SJSA1 (cell line): ENCODE data around the gene RPA1. TPM values are rescaled to one million over a fixed set of nuclear protein-coding genes. Genes with fewer than 3 reads are reported as not detected.
"Not testable (repeated sequence)": the region's sequence is repeated elsewhere in the genome, so short reads cannot be mapped to it uniquely, and the experiment has no call there.

ENCODE experiments used
- DNase-seq, 2 experiments: peaks; one replicate each; pipeline ENCODE4 v3.0.0-alpha.2; 2015 to 2020; ENCODE audit warnings: low spot score in 2 of 2, low read depth in 1 of 2
- H3K27ac ChIP-seq: fragments of 250-450 bp; sonication (Bioruptor Pico); 2 replicates; pipeline ENCODE4 v1.5.1; 2020; ENCODE audit warnings: mild to moderate bottlenecking, moderate library complexity
- H3K27me3 ChIP-seq: fragments of 250-450 bp; sonication (Bioruptor Pico); replicated peaks from 2 replicates; pipeline ENCODE4 v1.5.1; 2020; ENCODE audit warnings: mild to moderate bottlenecking, moderate library complexity
- H3K36me3 ChIP-seq: fragments of 250-450 bp; sonication (Bioruptor Pico); 2 replicates; pipeline ENCODE4 v1.5.1; 2020; ENCODE audit warnings: mild to moderate bottlenecking
- H3K4me1 ChIP-seq: fragments of 250-450 bp; sonication (Bioruptor Pico); replicated peaks from 2 replicates; pipeline ENCODE4 v1.6.1; 2021; ENCODE audit warnings: mild to moderate bottlenecking
- H3K4me3 ChIP-seq: fragments of 250-450 bp; sonication (Bioruptor Pico); 2 replicates; pipeline ENCODE4 v1.5.1; 2020; ENCODE audit warnings: mild to moderate bottlenecking
- H3K9me3 ChIP-seq: fragments of 250-450 bp; sonication (Bioruptor Pico); replicated peaks from 2 replicates; pipeline ENCODE4 v1.5.1; 2020; ENCODE audit warnings: mild to moderate bottlenecking
- total RNA-seq: library from RNA; depleted of rRNA; stranded (reverse); fragments of >200 nt; shearing (Covaris generic); gene quantifications from 2 replicates; pipeline ENCODE4 v1.2.3, GENCODE V29; 2014

Gene RPA1
- total RNA-seq, 1 experiment from 2014 or later = 34.3 TPM

- Histone ChIP-seq H3K4me1 (no peaks in the 10 kb centered on the region), H3K36me3 (peaks cover 64% of the 10 kb centered on the region), H3K9me3 (no peaks in the 10 kb centered on the region), H3K27ac (no peak overlapping the region), H3K27me3 (no peaks in the 10 kb centered on the region), H3K4me3 (no peak overlapping the region)
- no peak for DNase-seq
These were observed 43.6 kb downstream of the RPA1 start for GRCh38 chr17:1873418-1873817.

GRCh38 chr17:1875597-1875996 is 45.8 kb downstream of the RPA1 start:
- no peaks in the 10 kb centered on the region for H3K27me3 ChIP-seq
- H3K4me3 ChIP-seq = no peak overlapping the region
- DNase-seq = no peak
- no peaks in the 10 kb centered on the region for H3K4me1 ChIP-seq
- H3K9me3 ChIP-seq = no peaks in the 10 kb centered on the region
- peaks cover 68% of the 10 kb centered on the region for H3K36me3 ChIP-seq
- no peak overlapping the region for H3K27ac ChIP-seq

- Histone ChIP-seq H3K36me3 (peaks cover 82% of the 10 kb centered on the region), H3K9me3 (no peaks in the 10 kb centered on the region), H3K27me3 (no peaks in the 10 kb centered on the region), H3K4me1 (no peaks in the 10 kb centered on the region), H3K27ac (no peak overlapping the region), H3K4me3 (no peak overlapping the region)
- DNase-seq = no peak
These were observed 48.8 kb downstream of the RPA1 start for GRCh38 chr17:1878419-1879121.

GRCh38 chr17:1880851-1881630 is 51.2 kb downstream of the RPA1 start:
- no peaks in the 10 kb centered on the region for H3K27me3 ChIP-seq
- H3K4me3 ChIP-seq = no peak overlapping the region
- no peaks in the 10 kb centered on the region for H3K4me1 ChIP-seq
- no peaks in the 10 kb centered on the region for H3K9me3 ChIP-seq
- DNase-seq = no peak
- no peak overlapping the region for H3K27ac ChIP-seq
- H3K36me3 ChIP-seq = peaks cover 88% of the 10 kb centered on the region

DNA sequence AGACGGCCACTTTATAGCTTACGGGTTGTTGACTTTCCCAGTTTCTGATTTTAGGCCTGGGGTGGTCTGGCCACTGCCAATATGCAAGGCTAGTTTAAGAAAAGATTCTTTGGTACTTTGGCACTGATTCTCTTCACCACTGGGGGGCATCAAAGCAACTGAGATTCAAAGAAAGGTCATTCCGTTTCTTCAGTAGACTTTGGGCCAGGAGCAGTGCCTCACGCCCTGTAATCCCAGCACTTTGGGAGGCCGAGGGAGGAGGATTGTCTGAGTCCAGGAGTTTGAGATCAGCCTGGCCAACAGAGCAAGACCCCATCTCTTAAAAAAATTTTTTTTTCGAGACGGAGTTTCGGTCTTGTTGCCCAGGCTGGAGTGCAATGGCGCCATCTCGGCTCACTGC is 53.0 kb downstream of the RPA1 start:
- H3K27me3 ChIP-seq = no peaks in the 10 kb centered on the region
- DNase-seq = peak in 1 of 2 experiments; percentile 10
- H3K4me3 ChIP-seq = no peak overlapping the region
- H3K27ac ChIP-seq = no peak overlapping the region
- H3K36me3 ChIP-seq = peaks cover 86% of the 10 kb centered on the region
- no peaks in the 10 kb centered on the region for H3K4me1 ChIP-seq
- H3K9me3 ChIP-seq = no peaks in the 10 kb centered on the region

- DNase-seq = no peak
- Histone ChIP-seq H3K4me1 (no peaks in the 10 kb centered on the region), H3K27ac (no peak overlapping the region), H3K36me3 (peaks cover 86% of the 10 kb centered on the region), H3K4me3 (no peak overlapping the region), H3K9me3 (no peaks in the 10 kb centered on the region), H3K27me3 (no peaks in the 10 kb centered on the region)
These were observed 53.7 kb downstream of the RPA1 start for GRCh38 chr17:1883536-1883935.

- Histone ChIP-seq H3K4me1 (no peaks in the 10 kb centered on the region), H3K4me3 (no peak overlapping the region), H3K27ac (no peak overlapping the region), H3K36me3 (peaks cover 79% of the 10 kb centered on the region), H3K27me3 (no peaks in the 10 kb centered on the region), H3K9me3 (no peaks in the 10 kb centered on the region)
- no peak for DNase-seq
These were observed 58.9 kb downstream of the RPA1 start for GRCh38 chr17:1888741-1889140.

DNA sequence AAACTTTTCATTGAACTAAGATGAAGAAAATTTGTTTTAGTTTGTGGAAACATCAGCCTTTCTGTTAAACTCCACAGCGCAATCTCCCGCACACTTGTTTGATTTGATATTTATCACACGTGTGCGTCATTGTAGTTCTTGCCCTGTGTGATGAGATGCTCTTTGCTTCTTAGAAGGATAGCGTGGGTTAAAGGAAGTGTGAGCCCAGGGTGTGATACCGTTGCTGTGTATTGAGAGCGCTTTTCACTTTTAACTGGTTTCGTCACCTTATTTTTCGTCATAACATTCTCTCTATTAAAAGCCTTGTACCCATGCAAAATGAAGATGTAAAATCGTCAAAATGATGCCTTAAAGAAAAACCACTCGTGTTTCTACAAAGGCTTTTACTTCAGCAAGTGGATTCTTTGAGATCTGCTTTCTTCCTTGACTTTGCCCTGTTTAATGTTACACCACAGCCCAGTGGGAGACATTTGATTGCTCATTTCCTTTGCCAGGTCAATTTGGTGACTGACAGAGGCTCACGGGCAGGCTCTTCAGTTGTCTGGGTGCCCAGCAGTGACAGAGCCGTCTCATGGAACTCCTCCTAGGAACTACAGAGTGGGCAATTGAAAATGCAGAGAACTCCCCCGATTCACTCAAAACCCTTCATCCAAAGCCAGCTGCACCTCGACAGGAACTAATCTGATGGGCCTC is 61.1 kb downstream of the RPA1 start:
- no peak for DNase-seq
- H3K27me3 ChIP-seq = no peaks in the 10 kb centered on the region
- H3K4me3 ChIP-seq = no peak overlapping the region
- H3K36me3 ChIP-seq = peaks cover 75% of the 10 kb centered on the region
- H3K9me3 ChIP-seq = no peaks in the 10 kb centered on the region
- H3K27ac ChIP-seq = no peak overlapping the region
- no peaks in the 10 kb centered on the region for H3K4me1 ChIP-seq

DNA sequence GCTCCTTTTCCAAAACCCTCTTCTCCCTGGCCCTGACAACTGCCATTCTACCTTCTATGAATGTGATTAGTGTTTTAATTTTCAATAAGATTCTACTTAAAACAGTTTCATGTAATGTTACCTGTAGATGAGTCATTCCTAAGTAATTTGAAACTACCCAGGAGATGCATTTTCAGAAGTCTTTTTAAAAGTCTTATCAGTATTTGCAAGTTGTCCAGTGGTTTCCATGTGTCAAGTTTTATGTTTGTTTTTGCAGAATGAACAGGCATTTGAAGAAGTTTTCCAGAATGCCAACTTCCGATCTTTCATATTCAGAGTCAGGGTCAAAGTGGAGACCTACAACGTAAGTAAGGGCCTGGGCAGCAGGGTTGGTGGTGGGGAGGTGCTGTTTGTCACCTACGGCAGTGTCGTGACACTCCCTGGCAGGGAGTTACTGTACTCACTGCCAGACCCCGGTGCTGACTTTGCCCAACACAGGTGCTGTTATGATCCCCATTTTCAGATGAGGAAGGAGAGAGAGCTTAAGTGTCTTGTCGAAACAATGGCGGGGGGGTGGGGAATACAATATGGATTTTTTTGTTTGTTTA is 65.0 kb downstream of the RPA1 start:
- Histone ChIP-seq H3K27me3 (no peaks in the 10 kb centered on the region), H3K4me3 (no peak overlapping the region), H3K27ac (no peak overlapping the region), H3K4me1 (no peaks in the 10 kb centered on the region), H3K36me3 (peaks cover 74% of the 10 kb centered on the region), H3K9me3 (no peaks in the 10 kb centered on the region)
- no peak for DNase-seq

GRCh38 chr17:1895479-1895878 is 65.7 kb downstream of the RPA1 start:
- not testable (repeated sequence) for H3K9me3 ChIP-seq, DNase-seq, H3K27me3 ChIP-seq, H3K4me3 ChIP-seq, H3K27ac ChIP-seq, H3K4me1 ChIP-seq
- peaks cover 71% of the 10 kb centered on the region for H3K36me3 ChIP-seq

DNA sequence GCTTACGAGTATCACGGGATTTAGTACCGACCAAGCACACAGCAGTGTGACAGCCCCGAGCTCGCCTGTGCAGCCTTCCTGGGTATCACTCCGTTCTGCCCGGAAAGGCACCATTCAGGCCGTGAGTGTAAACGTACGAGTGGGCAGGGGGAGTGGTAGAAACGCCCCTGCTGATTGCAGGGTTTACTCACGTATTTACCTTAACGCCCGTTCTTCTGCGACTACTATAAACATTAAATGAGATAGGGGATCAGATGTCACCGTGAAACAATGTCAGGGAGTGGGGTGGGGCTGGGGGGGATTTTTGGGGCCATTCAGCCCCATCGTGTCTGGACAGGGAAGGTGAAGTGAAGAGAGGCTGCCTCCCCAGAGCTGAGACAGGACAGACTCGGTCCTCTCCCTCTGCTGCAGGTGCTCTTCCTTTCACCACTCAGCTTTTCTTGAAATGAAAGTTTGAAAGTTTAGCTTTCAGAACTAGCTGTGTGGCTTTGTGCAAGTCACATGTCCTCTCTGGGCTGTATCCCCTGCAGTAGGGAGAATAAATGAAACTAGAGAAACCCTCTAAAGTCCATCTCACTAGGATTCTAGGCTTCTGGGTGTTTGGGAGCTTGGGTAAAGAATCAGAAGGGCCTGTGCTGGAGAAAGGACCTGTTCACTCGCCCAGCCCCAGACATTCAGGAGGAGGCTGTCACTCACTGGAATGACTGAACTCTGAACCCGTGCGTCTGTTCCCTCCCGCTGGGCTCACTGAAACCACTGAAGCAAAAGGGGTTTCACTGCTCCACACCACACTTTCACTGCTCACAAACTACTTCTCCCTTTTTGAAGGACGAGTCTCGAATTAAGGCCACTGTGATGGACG is 66.7 kb downstream of the RPA1 start:
- no peaks in the 10 kb centered on the region for H3K9me3 ChIP-seq
- no peaks in the 10 kb centered on the region for H3K27me3 ChIP-seq
- DNase-seq = no peak
- H3K4me1 ChIP-seq = no peaks in the 10 kb centered on the region
- no peak overlapping the region for H3K27ac ChIP-seq
- no peak overlapping the region for H3K4me3 ChIP-seq
- H3K36me3 ChIP-seq = peaks cover 63% of the 10 kb centered on the region

DNA sequence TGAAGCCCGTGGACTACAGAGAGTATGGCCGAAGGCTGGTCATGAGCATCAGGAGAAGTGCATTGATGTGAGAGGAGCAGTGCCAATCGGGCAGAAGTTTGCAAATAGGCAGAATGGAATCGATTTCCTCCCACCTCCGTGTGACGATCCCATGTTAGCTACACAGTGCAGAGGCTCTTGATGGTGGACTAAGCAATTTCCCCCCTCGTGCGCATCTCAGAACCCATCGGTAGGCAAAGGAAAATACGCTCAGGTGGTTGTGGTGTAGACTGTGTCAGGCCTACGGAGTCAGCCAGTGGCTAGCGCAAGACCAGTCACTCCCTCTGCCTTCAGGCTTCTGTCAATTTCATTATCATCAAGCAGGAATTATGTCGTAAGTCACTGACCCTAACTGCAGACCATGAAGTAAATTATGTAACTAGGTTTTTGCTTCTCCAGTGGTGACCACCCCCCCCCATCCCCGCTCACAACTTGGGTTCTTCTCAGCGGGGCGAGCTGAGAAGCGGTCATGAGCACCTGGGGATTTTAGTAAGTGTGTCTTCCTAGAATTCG is 67.4 kb downstream of the RPA1 start:
- H3K4me1 ChIP-seq = no peaks in the 10 kb centered on the region
- no peak for DNase-seq
- H3K4me3 ChIP-seq = no peak overlapping the region
- H3K9me3 ChIP-seq = no peaks in the 10 kb centered on the region
- no peak overlapping the region for H3K27ac ChIP-seq
- H3K27me3 ChIP-seq = no peaks in the 10 kb centered on the region
- H3K36me3 ChIP-seq = peaks cover 63% of the 10 kb centered on the region

GRCh38 chr17:1898332-1898731 is 68.5 kb downstream of the RPA1 start:
- Histone ChIP-seq H3K4me1 (no peaks in the 10 kb centered on the region), H3K9me3 (no peaks in the 10 kb centered on the region), H3K36me3 (peaks cover 53% of the 10 kb centered on the region), H3K27ac (no peak overlapping the region), H3K27me3 (no peaks in the 10 kb centered on the region), H3K4me3 (no peak overlapping the region)
- no peak for DNase-seq
